ENCODE results near the gene OGFOD2.
"Not testable (repeated sequence)": the region's sequence is repeated elsewhere in the genome, so short reads cannot be mapped to it uniquely, and the experiment has no call there.

Gene OGFOD2

GRCh38 chr12:123006977-123007376 lies 31.9 kb downstream of the OGFOD2 start:
- DNase-seq = no peak

- no peak for DNase-seq
These were observed 35.1 kb downstream of the OGFOD2 start for GRCh38 chr12:123010110-123010509.

- DNase-seq = no peak
These were observed 35.6 kb downstream of the OGFOD2 start for GRCh38 chr12:123010681-123011080.

- no peak for DNase-seq
These were observed 36.7 kb downstream of the OGFOD2 start for GRCh38 chr12:123011701-123012100.

- DNase-seq = no peak
These were observed 38.4 kb downstream of the OGFOD2 start for GRCh38 chr12:123013185-123014095.

GRCh38 chr12:123014473-123014872 lies 39.4 kb downstream of the OGFOD2 start:
- not testable (repeated sequence) for DNase-seq

- DNase-seq = no peak
These were observed 42.7 kb downstream of the OGFOD2 start for GRCh38 chr12:123017753-123018152.

- DNase-seq = no peak
These were observed 44.7 kb downstream of the OGFOD2 start for GRCh38 chr12:123019841-123020138.

- no peak for DNase-seq
These were observed 46.9 kb downstream of the OGFOD2 start for GRCh38 chr12:123021688-123022604.

- DNase-seq = no peak
These were observed 47.8 kb downstream of the OGFOD2 start for GRCh38 chr12:123022846-123023245.

- DNase-seq = no peak
These were observed 49.9 kb downstream of the OGFOD2 start for GRCh38 chr12:123024819-123025391.

GRCh38 chr12:123026094-123026853 lies 51.2 kb downstream of the OGFOD2 start:
- DNase-seq = no peak

GRCh38 chr12:123027726-123028445 lies 52.8 kb downstream of the OGFOD2 start:
- no peak for DNase-seq

GRCh38 chr12:123028475-123028874 lies 53.4 kb downstream of the OGFOD2 start:
- no peak for DNase-seq

- no peak for DNase-seq
These were observed 54.5 kb downstream of the OGFOD2 start for GRCh38 chr12:123029550-123029949.
